ENCODE data around the gene AREG. TPM values are rescaled to one million over a fixed set of nuclear protein-coding genes. Genes with fewer than 3 reads are reported as not detected.
A peak's percentile ranks its signal among the peaks of the same experiment; 100 is the strongest.

AREG gene
- total and polyA plus RNA-seq, 2 of the 4 experiments (the other 2 are of a cell fraction), result 0.17 to 0.18 TPM

- H3K9me3 ChIP-seq (ENCODE audit: control insufficient read depth, insufficient read depth, low read length), result no peaks in the 10 kb centered on the region; the same call in 1 of the 2 replicates
- whole genome bisulfite sequencing, 2 experiments (ENCODE audit: extremely low coverage in 2 of 2, insufficient read length in 1 of 2), result no CpG with 5 or more reads among the region's 2 CpGs
Measured at GRCh38 chr4:74503580-74503979, 58.6 kb downstream of the AREG start.

More at GRCh38 chr4:74503580-74503979, 58.6 kb downstream of the AREG start:
- Histone ChIP-seq H2AK9ac (replicated peaks; ENCODE audit: low read depth, low read length, poor library complexity) (peak overlapping the region; percentile 14), H2BK20ac (ENCODE audit: low read depth, low read length) (peak overlapping the region; percentile 80), H3K79me1 (ENCODE audit: low read depth in 1 of 2, low read length in 2 of 2) (no peaks in the 10 kb centered on the region), H4K8ac (ENCODE audit: low read depth in 2 of 2, low read length in 2 of 2) (peak overlapping the region; percentile 33 to 53; a peak in 3 of 4 replicates), H3K4me1 (ENCODE audit: control insufficient read depth, insufficient read depth, low read length) (peaks cover 26% of the 10 kb centered on the region), H3K56ac (ENCODE audit: extremely low read depth, insufficient read depth, low read length) (no peak overlapping the region; the same call in 1 of the 2 replicates), H4K20me1 (ENCODE audit: insufficient read depth, low read length) (no peaks in the 10 kb centered on the region), H3K9ac (ENCODE audit: low read depth, low read length) (no peak overlapping the region), H2BK15ac (ENCODE audit: low read depth, low read length) (peak overlapping the region; percentile 4; the same call in 2 of the 3 replicates), H3K27me3 (ENCODE audit: control insufficient read depth, insufficient read depth, low read length) (no peaks in the 10 kb centered on the region), H2AK5ac (ENCODE audit: low read depth, low read length) (peak overlapping the region; percentile 52), H3K4me2 (ENCODE audit: low read depth, low read length) (no peak overlapping the region), H3K4me3 (ENCODE audit: insufficient read depth, low read depth, low read length) (no peak overlapping the region), H3K23ac (ENCODE audit: low read depth, low read length) (peak overlapping the region; percentile 44), H3K4ac (ENCODE audit: low read depth, low read length) (peak overlapping the region; percentile 69), H2BK120ac (ENCODE audit: low read depth, low read length) (peak overlapping the region; percentile 94), H3K36me3 (ENCODE audit: control insufficient read depth, insufficient read depth, low read length) (no peaks in the 10 kb centered on the region), H3K14ac (replicated peaks; ENCODE audit: low read depth, low read length) (peak overlapping the region; percentile 8; the same call in 1 of the 2 replicates), H4K5ac (ENCODE audit: low read depth, low read length) (peak overlapping the region; percentile 50), H2AFZ (replicated peaks; ENCODE audit: low read length, poor library complexity) (no peak overlapping the region), H4K91ac (ENCODE audit: insufficient read depth, low read depth, low read length) (peak overlapping the region; percentile 68), H3K9me1 (ENCODE audit: insufficient read depth, low read length) (peaks cover 20% of the 10 kb centered on the region), H2BK5ac (ENCODE audit: low read depth, low read length, poor library complexity, severe bottlenecking) (peak overlapping the region; percentile 30), H3K27ac (ENCODE audit: insufficient read depth, low read length) (peak overlapping the region; percentile 57), H3K18ac (ENCODE audit: low read depth, low read length) (peak overlapping the region; percentile 66)
- CTCF ChIA-PET, result interaction anchor here (0.6 to 1.0 kb wide), 2 partner anchors 126 to 292 kb away, joined by 3 to 8 read pairs; no protein-coding TSS in a partner anchor
- POLR2A ChIA-PET (ENCODE audit: unreplicated experiment), result no interaction called here
- in situ Hi-C loops (cut with MboI; ENCODE audit: low sequenced_read_pairs) (no loop called here), intact Hi-C loops (cut with micrococcal nuclease) (no loop called here), dilution Hi-C loops (cut with HindIII; ENCODE audit: low sequenced_read_pairs, unreplicated experiment) (no loop called here)
- TF ChIP-seq CHD1 (IDR thresholded peaks at IDR 0.05; ENCODE audit: low read depth, low read length) (no peak), MXI1 (IDR thresholded peaks at IDR 0.05; ENCODE audit: borderline replicate concordance, low read depth, low read length) (no peak), SMC3 (IDR thresholded peaks at IDR 0.05; ENCODE audit: low read depth, low read length) (no peak), RAD21 (IDR thresholded peaks at IDR 0.05; ENCODE audit: low read length) (no peak), MAFK (IDR thresholded peaks at IDR 0.05; ENCODE audit: low read depth, low read length) (peak; percentile 35; the same call in 1 of the 2 replicates), RFX5 (IDR thresholded peaks at IDR 0.05; ENCODE audit: low read depth, low read length) (no peak), USF2 (IDR thresholded peaks at IDR 0.05; ENCODE audit: low read depth, low read length) (no peak), FOS (IDR thresholded peaks at IDR 0.05; ENCODE audit: low read depth, low read length) (peak; percentile 47), CEBPB (IDR thresholded peaks at IDR 0.05; ENCODE audit: low read depth, low read length) (peak; percentile 77), RCOR1 (IDR thresholded peaks at IDR 0.05; ENCODE audit: insufficient replicate concordance, low read length) (no peak), NFE2L2 (IDR thresholded peaks at IDR 0.05; ENCODE audit: low read depth, low read length) (peak; percentile 43; the same call in 1 of the 2 replicates), POLR2A (IDR thresholded peaks at IDR 0.05; ENCODE audit: low read depth, low read length) (no peak), MAZ (IDR thresholded peaks at IDR 0.05; ENCODE audit: borderline replicate concordance, low read depth, low read length) (no peak), BHLHE40 (IDR thresholded peaks at IDR 0.05; ENCODE audit: low read depth, low read length) (no peak)
- TF ChIP-seq, protein P1, sequence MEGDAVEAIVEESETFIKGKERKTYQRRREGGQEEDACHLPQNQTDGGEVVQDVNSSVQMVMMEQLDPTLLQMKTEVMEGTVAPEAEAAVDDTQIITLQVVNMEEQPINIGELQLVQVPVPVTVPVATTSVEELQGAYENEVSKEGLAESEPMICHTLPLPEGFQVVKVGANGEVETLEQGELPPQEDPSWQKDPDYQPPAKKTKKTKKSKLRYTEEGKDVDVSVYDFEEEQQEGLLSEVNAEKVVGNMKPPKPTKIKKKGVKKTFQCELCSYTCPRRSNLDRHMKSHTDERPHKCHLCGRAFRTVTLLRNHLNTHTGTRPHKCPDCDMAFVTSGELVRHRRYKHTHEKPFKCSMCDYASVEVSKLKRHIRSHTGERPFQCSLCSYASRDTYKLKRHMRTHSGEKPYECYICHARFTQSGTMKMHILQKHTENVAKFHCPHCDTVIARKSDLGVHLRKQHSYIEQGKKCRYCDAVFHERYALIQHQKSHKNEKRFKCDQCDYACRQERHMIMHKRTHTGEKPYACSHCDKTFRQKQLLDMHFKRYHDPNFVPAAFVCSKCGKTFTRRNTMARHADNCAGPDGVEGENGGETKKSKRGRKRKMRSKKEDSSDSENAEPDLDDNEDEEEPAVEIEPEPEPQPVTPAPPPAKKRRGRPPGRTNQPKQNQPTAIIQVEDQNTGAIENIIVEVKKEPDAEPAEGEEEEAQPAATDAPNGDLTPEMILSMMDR (conservative IDR thresholded peaks at IDR 0.05; ENCODE audit: low read depth, low read length), result no peak
- TF ChIP-seq, protein P2, sequence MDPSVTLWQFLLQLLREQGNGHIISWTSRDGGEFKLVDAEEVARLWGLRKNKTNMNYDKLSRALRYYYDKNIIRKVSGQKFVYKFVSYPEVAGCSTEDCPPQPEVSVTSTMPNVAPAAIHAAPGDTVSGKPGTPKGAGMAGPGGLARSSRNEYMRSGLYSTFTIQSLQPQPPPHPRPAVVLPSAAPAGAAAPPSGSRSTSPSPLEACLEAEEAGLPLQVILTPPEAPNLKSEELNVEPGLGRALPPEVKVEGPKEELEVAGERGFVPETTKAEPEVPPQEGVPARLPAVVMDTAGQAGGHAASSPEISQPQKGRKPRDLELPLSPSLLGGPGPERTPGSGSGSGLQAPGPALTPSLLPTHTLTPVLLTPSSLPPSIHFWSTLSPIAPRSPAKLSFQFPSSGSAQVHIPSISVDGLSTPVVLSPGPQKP (IDR thresholded peaks at IDR 0.05; ENCODE audit: borderline replicate concordance, low read depth, low read length), result no peak
- DNase-seq (peak; percentile 88), ATAC-seq (ENCODE audit: low read depth) (no peak)
- no TSS peak for BruUV-seq (replicated peaks)

Measured in IMR-90 (cell line).